CD14-positive monocyte (primary cell): Measurements from ENCODE around the gene CLTC. TPM values are rescaled to one million over a fixed set of nuclear protein-coding genes. Genes with fewer than 3 reads are reported as not detected.

Source experiments
- DNase-seq, 3 donors: peaks; one replicate each; pipeline ENCODE4 v3.0.0-alpha.2; 2011 to 2022
- H2AFZ ChIP-seq: 2 replicates; pipeline ENCODE4 v1.6.0; 2012; ENCODE audit warnings: mild to moderate bottlenecking, low read depth, low read length, inconsistent platforms; ENCODE audit not compliant: insufficient read depth, poor library complexity, severe bottlenecking
- H3K27ac ChIP-seq, 2 donors: 1 replicate in 1 of 2; 2 replicates in 1 of 2; pipeline ENCODE4 v1.5.1; 2012 to 2013; ENCODE audit warnings: low read length in 2 of 2, control low read depth in 1 of 2, inconsistent platforms in 1 of 2, low read depth in 1 of 2, mild to moderate bottlenecking in 1 of 2
- H3K27me3 ChIP-seq, 2 donors: one replicate each; pipeline versions ENCODE4 v1.6.0 to v1.6.1; 2011 to 2013; ENCODE audit warnings: low read length in 2 of 2; ENCODE audit not compliant: control insufficient read depth in 2 of 2, insufficient read depth in 2 of 2
- H3K36me3 ChIP-seq, 2 donors: replicated peaks in 1 of 2; 1 replicate in 1 of 2; 2 replicates in 1 of 2; pipeline versions ENCODE4 v1.5.1 to v1.6.1; 2012 to 2013; ENCODE audit warnings: low read length in 2 of 2, control low read depth in 1 of 2, inconsistent platforms in 1 of 2, mild to moderate bottlenecking in 1 of 2; ENCODE audit not compliant: insufficient read depth in 2 of 2, control insufficient read depth in 1 of 2
- H3K4me1 ChIP-seq, 2 donors: 1 replicate in 1 of 2; 2 replicates in 1 of 2; pipeline versions ENCODE4 v1.5.1 to v1.6.1; 2012 to 2013; ENCODE audit warnings: low read length in 2 of 2, control low read depth in 1 of 2, inconsistent platforms in 1 of 2, mild to moderate bottlenecking in 1 of 2, moderate library complexity in 1 of 2; ENCODE audit not compliant: insufficient read depth in 2 of 2, control insufficient read depth in 1 of 2
- H3K4me2 ChIP-seq: replicated peaks from 2 replicates; pipeline ENCODE3; 2012; ENCODE audit warnings: low read length, moderate library complexity, mild to moderate bottlenecking; ENCODE audit not compliant: poor library complexity, severe bottlenecking; ENCODE audit errors: extremely low read depth
- H3K4me3 ChIP-seq, 3 experiments: fragments of 200-600 bp in 1 of 3; sonication (generic) in 1 of 3; replicated peaks in 1 of 3; 1 replicate in 2 of 3; 2 replicates in 1 of 3; pipeline ENCODE4 v1.5.1; 2011 to 2013; ENCODE audit warnings: low read length in 3 of 3, mild to moderate bottlenecking in 3 of 3, control low read depth in 2 of 3, low read depth in 2 of 3, inconsistent platforms in 1 of 3, moderate library complexity in 1 of 3
- H3K79me2 ChIP-seq: 2 replicates; pipeline ENCODE4 v1.6.0; 2012; ENCODE audit warnings: mild to moderate bottlenecking, control low read depth, inconsistent platforms, low read length, moderate library complexity; ENCODE audit not compliant: insufficient read depth
- H3K9ac ChIP-seq: 2 replicates; pipeline ENCODE4 v1.6.0; 2017; ENCODE audit warnings: low read length, mild to moderate bottlenecking; ENCODE audit not compliant: insufficient read depth, poor library complexity, severe bottlenecking
- H3K9me3 ChIP-seq, 2 donors: replicated peaks in 1 of 2; 1 replicate in 1 of 2; 2 replicates in 1 of 2; pipeline versions ENCODE4 v1.5.1 to v1.6.1; 2012 to 2013; ENCODE audit warnings: low read length in 2 of 2, control low read depth in 1 of 2; ENCODE audit not compliant: control insufficient read depth in 1 of 2, insufficient read depth in 1 of 2
- H4K20me1 ChIP-seq: 2 replicates; pipeline ENCODE4 v1.6.0; 2012; ENCODE audit warnings: mild to moderate bottlenecking, low read length, control low read depth, moderate library complexity; ENCODE audit not compliant: insufficient read depth
- H3K27ac Mint-ChIP-seq, 7 donors: one replicate each; pipeline ENCODE4 v1.8.0; 2020; ENCODE audit warnings: mild to moderate bottlenecking in 7 of 7, mixed read lengths in 7 of 7, moderate library complexity in 6 of 7, inconsistent platforms in 2 of 7
- H3K27me3 Mint-ChIP-seq, 3 donors: one replicate each; pipeline ENCODE4 v1.8.0; 2021 to 2022; ENCODE audit warnings: low read depth in 3 of 3, mild to moderate bottlenecking in 3 of 3, mixed read lengths in 3 of 3, moderate library complexity in 3 of 3, inconsistent platforms in 1 of 3
- H3K36me3 Mint-ChIP-seq, 2 donors: one replicate each; pipeline ENCODE4 v1.8.0; 2020; ENCODE audit warnings: mixed read lengths in 2 of 2, inconsistent platforms in 1 of 2, mild to moderate bottlenecking in 1 of 2
- H3K4me1 Mint-ChIP-seq: one replicate; pipeline ENCODE4 v1.8.0; 2020; ENCODE audit warnings: mild to moderate bottlenecking, mixed read lengths
- H3K4me3 Mint-ChIP-seq, 2 donors: one replicate each; pipeline ENCODE4 v1.8.0; 2020; ENCODE audit warnings: mild to moderate bottlenecking in 2 of 2, mixed read lengths in 2 of 2, moderate library complexity in 1 of 2
- H3K9me3 Mint-ChIP-seq, 7 donors: one replicate each; pipeline ENCODE4 v1.8.0; 2020 to 2022; ENCODE audit warnings: mixed read lengths in 7 of 7, mild to moderate bottlenecking in 6 of 7, moderate library complexity in 6 of 7, inconsistent platforms in 2 of 7
- WGBS: methylation state at CpG from one replicate; pipeline ENCODE4 v1.1.5; 2013; ENCODE audit warnings: missing lambda C conversion rate; ENCODE audit not compliant: insufficient coverage; 5-methylcytosine and 5-hydroxymethylcytosine counted together
- intact Hi-C, 2 donors: fragments of 100-400 bp; cut with micrococcal nuclease; formaldehyde crosslinking; loops; one replicate each; pipeline versions ENCODE4 v1.15.0 to v1.15.1; 2023
- polyA plus RNA-seq, 3 donors: library from polyadenylated mRNA; depleted of rRNA in 1 of 3; unstranded in 2 of 3; stranded (reverse) in 1 of 3; fragments of 300-500 nt in 2 of 3; fragments of >200 nt in 1 of 3; fragmentation: Illumina TruSeq in 2 of 3; gene quantifications; 1 replicate in 2 of 3; 2 replicates in 1 of 3; pipeline ENCODE4 v1.2.3, GENCODE V29; 2012 to 2021
- TF ChIP-seq, protein P1 (sequence below): fragments of 200-600 bp; IDR thresholded peaks from one replicate; pipeline ENCODE4 v1.8.0; 2022; ENCODE audit warnings: antibody characterized with exemption, mild to moderate bottlenecking

The CLTC gene
- polyA plus RNA-seq, 3 donors = 63.3 to 102 (median 65.1) TPM

GRCh38 chr17:59620064-59620359 is 317 bp downstream of the CLTC start:
- peak overlapping the region; percentile 92 to 96 for H3K4me3 Mint-ChIP-seq
- H3K9me3 Mint-ChIP-seq = no peaks in the 10 kb centered on the region
- peaks cover 44% of the 10 kb centered on the region for H4K20me1 ChIP-seq
- H3K4me2 ChIP-seq = peak overlapping the region; percentile 84
- peaks cover 35 to 53% of the 10 kb centered on the region in 2 donors for H3K4me1 ChIP-seq
- TF ChIP-seq, protein P1, sequence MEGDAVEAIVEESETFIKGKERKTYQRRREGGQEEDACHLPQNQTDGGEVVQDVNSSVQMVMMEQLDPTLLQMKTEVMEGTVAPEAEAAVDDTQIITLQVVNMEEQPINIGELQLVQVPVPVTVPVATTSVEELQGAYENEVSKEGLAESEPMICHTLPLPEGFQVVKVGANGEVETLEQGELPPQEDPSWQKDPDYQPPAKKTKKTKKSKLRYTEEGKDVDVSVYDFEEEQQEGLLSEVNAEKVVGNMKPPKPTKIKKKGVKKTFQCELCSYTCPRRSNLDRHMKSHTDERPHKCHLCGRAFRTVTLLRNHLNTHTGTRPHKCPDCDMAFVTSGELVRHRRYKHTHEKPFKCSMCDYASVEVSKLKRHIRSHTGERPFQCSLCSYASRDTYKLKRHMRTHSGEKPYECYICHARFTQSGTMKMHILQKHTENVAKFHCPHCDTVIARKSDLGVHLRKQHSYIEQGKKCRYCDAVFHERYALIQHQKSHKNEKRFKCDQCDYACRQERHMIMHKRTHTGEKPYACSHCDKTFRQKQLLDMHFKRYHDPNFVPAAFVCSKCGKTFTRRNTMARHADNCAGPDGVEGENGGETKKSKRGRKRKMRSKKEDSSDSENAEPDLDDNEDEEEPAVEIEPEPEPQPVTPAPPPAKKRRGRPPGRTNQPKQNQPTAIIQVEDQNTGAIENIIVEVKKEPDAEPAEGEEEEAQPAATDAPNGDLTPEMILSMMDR = no peak
- H3K9ac ChIP-seq = peak overlapping the region; percentile 100
- H3K79me2 ChIP-seq = peaks cover 66% of the 10 kb centered on the region
- 0% methylated on average over 9 of the region's 13 CpGs for WGBS
- H3K27me3 ChIP-seq = no peaks in the 10 kb centered on the region
- H3K4me1 Mint-ChIP-seq = peaks cover 42% of the 10 kb centered on the region
- H3K36me3 Mint-ChIP-seq = peaks cover 0 to 3% of the 10 kb centered on the region in 2 donors
- peak overlapping the region; percentile 98 to 100 for H3K27ac ChIP-seq
- H3K9me3 ChIP-seq = no peaks in the 10 kb centered on the region
- peaks cover 0 to 1% (median 0%) of the 10 kb centered on the region in 3 donors for H3K27me3 Mint-ChIP-seq
- H3K27ac Mint-ChIP-seq = peak overlapping the region; percentile 99 to 100 (median 99)
- peak overlapping the region; percentile 83 for H2AFZ ChIP-seq
- peak overlapping the region; percentile 71 to 100 (median 78) for H3K4me3 ChIP-seq
- intact Hi-C loops = loop anchor here in 1 of 2 donors (10.0 kb wide), 1 partner anchor 225 kb away; no protein-coding TSS in a partner anchor
- DNase-seq = no peak
- H3K36me3 ChIP-seq = no peaks in the 10 kb centered on the region

- Histone ChIP-seq H3K9ac (peak overlapping the region; percentile 100), H3K4me2 (peak overlapping the region; percentile 84), H3K27ac (peak overlapping the region; percentile 98 to 100), H3K36me3 (no peaks in the 10 kb centered on the region), H4K20me1 (peaks cover 51% of the 10 kb centered on the region), H3K9me3 (no peaks in the 10 kb centered on the region), H3K79me2 (peaks cover 73% of the 10 kb centered on the region), H3K4me1 (peaks cover 38 to 53% of the 10 kb centered on the region in 2 donors), H3K4me3 (peak overlapping the region; percentile 71 to 100 (median 78)), H2AFZ (no peak overlapping the region), H3K27me3 (no peaks in the 10 kb centered on the region)
- Mint-ChIP-seq H3K27ac (peak overlapping the region; percentile 99 to 100 (median 99)), H3K9me3 (no peaks in the 10 kb centered on the region), H3K4me3 (peak overlapping the region; percentile 92 to 96), H3K36me3 (peaks cover 0 to 8% of the 10 kb centered on the region in 2 donors), H3K4me1 (peaks cover 45% of the 10 kb centered on the region), H3K27me3 (peaks cover 0 to 1% (median 0%) of the 10 kb centered on the region in 3 donors)
- WGBS = 30% methylated on average over 2 of the region's 14 CpGs
- peak in 2 of 3 donors; percentile 46 to 56 for DNase-seq
- intact Hi-C loops = loop anchor here in 1 of 2 donors (10.0 kb wide), 1 partner anchor 224 kb away; no protein-coding TSS in a partner anchor
- TF ChIP-seq, protein P1 = no peak
These were observed 994 bp downstream of the CLTC start for GRCh38 chr17:59620518-59621259.
